B cell (primary cell): ENCODE data around the gene GGTA1.

Experiments used
- CTCF ChIP-seq: fragments of 200-600 bp; IDR thresholded peaks from one replicate; pipeline ENCODE4 v1.8.0; 2022; ENCODE audit warnings: antibody characterized with exemption, mild to moderate bottlenecking
- EZH2 ChIP-seq: IDR thresholded peaks from 2 replicates; pipeline ENCODE4 v1.6.1; 2012; ENCODE audit warnings: borderline replicate concordance, low read depth, mild to moderate bottlenecking, moderate library complexity, low read length; ENCODE audit not compliant: insufficient read depth, poor library complexity, severe bottlenecking

- TF ChIP-seq CTCF (no peak), EZH2 (no peak)
Measured at GRCh38 chr9:121466142-121466541, 33.5 kb downstream of the GGTA1 start.
